Fibroblast of lung (primary cell): ENCODE measurements around the gene TECR.
"Not testable (repeated sequence)": the region's sequence is repeated elsewhere in the genome, so short reads cannot be mapped to it uniquely, and the experiment has no call there.

Source experiments
- CTCF ChIP-seq, 2 donors: IDR thresholded peaks in 1 of 2; conservative IDR thresholded peaks in 1 of 2; 1 replicate in 1 of 2; 2 replicates in 1 of 2; pipeline ENCODE4 v1.5.1; 2011 to 2012; ENCODE audit warnings: low read length in 2 of 2, control low read depth in 1 of 2, inconsistent platforms in 1 of 2, low read depth in 1 of 2, mild to moderate bottlenecking in 1 of 2
- EZH2 ChIP-seq: IDR thresholded peaks from 2 replicates; pipeline ENCODE4 v1.5.1; 2012; ENCODE audit warnings: low read length, control low read depth, mild to moderate bottlenecking; ENCODE audit errors: missing control alignments

- not testable (repeated sequence) for TF ChIP-seq CTCF (conservative IDR thresholded peaks at IDR 0.05 in 1 of 2, IDR thresholded peaks at IDR 0.05 in 1 of 2; ENCODE audit: low read depth in 1 of 2, low read length in 2 of 2); EZH2
Measured at GRCh38 chr19:14613399-14614098, 84.2 kb downstream of the TECR start.
